Activated CD4-positive, alpha-beta T cell treated with anti-CD3 and anti-CD28 coated beads for 36 hours (primary cell): ENCODE results near the gene DESI2. TPM values are rescaled to one million over a fixed set of nuclear protein-coding genes. Genes with fewer than 3 reads are reported as not detected.

Experiments used
- total RNA-seq, 2 experiments: library from RNA; stranded (reverse); gene quantifications; one replicate each; pipeline ENCODE4 v1.2.3, GENCODE V29; 2021

The DESI2 gene
- total RNA-seq, 2 experiments from 2014 or later, result 24.5 to 26.0 TPM

Other genes with a start within 250 kb of the DESI2 start
- gene ADSS2, start 201.2 kb upstream of the DESI2 start, total RNA-seq, result 10 to 100 TPM; 43.6 to 52.8 TPM
- gene CATSPERE, start 191.9 kb upstream of the DESI2 start, total RNA-seq, result under 1 TPM in 1 of 2 experiments, not detected in 1; 0.11 TPM
- 10 to 100 TPM; 32.0 to 33.2 TPM for gene COX20, start 182.5 kb downstream of the DESI2 start, total RNA-seq
- 100 to 1,000 TPM; 521 to 532 TPM for gene HNRNPU, start 211.4 kb downstream of the DESI2 start, total RNA-seq